Suprapubic skin (tissue), 3 donors: ENCODE measurements around the gene MIR17HG.

Experiments used
- CTCF ChIP-seq, 2 donors: fragments of 200-600 bp in 1 of 2; fragments of 450-650 bp in 1 of 2; sonication (generic) in 1 of 2; IDR thresholded peaks; one replicate each; pipeline ENCODE4 v1.5.1; 2016 to 2019; ENCODE audit warnings: antibody characterized with exemption in 2 of 2, mild to moderate bottlenecking in 1 of 2, moderate library complexity in 1 of 2
- POLR2AphosphoS5 ChIP-seq, 3 donors: sonication (generic); formaldehyde crosslinking; IDR thresholded peaks; one replicate each; pipeline ENCODE4 v1.6.1; 2017; ENCODE audit warnings: antibody characterized with exemption in 3 of 3

DNA sequence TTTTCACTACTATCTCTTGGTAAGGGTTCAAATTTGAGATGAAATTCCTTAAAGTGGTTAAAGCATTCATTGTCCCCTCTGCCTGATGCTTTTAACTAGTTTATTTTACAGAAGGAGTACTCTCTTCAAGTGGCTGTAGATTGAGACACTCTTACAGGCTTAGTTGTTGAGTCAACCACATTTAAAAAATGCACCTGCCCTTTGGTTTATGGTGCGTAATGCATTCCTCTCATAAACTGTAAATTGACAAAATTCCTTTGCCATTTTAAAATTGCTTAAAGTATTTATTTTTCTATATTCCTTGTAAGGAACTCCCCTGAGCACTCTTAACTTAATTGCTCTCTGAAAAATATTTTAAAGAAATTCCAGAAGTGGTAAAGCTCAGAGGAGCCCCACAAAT is 50.1 kb downstream of the MIR17HG start:
- no peak for TF ChIP-seq POLR2AphosphoS5 (IDR thresholded peaks at IDR 0.05)
- TF ChIP-seq CTCF (IDR thresholded peaks at IDR 0.05), result no peak
